BE2C (cell line): ENCODE measurements around the gene NINJ2.

Source experiments
- DNase-seq: peaks from one replicate; pipeline ENCODE4 v3.0.0-alpha.2; 2020
- H3K27me3 ChIP-seq: fragments of 250-450 bp; sonication (Bioruptor Pico); 2 replicates; pipeline ENCODE4 v1.5.1; 2020; ENCODE audit warnings: mild to moderate bottlenecking
- H3K36me3 ChIP-seq: fragments of 250-450 bp; sonication (Bioruptor Pico); 2 replicates; pipeline ENCODE4 v1.5.1; 2020; ENCODE audit warnings: mild to moderate bottlenecking
- H3K4me1 ChIP-seq: fragments of 250-450 bp; sonication (Bioruptor Pico); 2 replicates; pipeline ENCODE4 v1.5.1; 2020
- H3K4me3 ChIP-seq: 2 replicates; pipeline ENCODE4 v1.5.1; 2011; ENCODE audit warnings: low read depth, low read length
- H3K9me3 ChIP-seq: fragments of 250-450 bp; sonication (Bioruptor Pico); 2 replicates; pipeline ENCODE4 v1.5.1; 2020
- TF ChIP-seq, protein P1 (sequence below): IDR thresholded peaks from 2 replicates; pipeline ENCODE4 v1.5.1; 2012; ENCODE audit warnings: mild to moderate bottlenecking, low read depth, low read length

Gene NINJ2

DNA sequence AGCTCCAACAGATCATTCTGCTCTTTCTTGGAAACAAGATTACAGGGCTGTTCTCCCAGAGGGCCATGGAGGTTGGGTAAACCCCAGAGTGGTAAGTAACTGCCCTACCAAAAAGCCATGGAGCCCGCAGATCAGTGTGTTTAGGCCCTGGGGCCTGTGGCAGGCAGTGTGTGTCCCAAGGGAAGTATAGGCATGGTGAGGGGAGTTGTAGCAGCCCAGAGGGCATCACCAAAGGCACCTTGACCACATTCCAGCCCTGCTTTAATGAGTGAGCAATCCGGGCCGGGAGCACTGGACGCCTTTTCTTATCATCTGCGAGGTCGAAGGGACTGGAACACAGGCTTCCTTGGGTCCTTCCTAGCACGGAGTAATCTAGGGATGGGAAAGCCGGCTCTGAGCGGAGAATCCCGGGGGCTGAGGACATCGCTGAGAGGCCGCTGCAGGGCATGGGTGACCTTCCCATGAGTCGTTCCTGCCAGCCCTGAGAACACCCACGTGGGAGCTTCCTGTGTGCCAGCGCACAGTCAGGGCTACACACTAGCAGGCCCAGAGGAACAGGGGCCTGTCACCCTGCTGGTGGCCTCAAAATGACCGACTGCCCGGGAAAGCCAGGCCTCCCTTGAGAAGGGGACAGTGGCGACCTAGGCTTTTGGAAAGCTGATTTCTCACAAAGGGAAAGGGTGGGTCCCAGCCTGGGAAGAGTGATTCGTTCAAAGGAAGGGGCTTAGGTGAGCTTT is 91.3 kb downstream of the NINJ2 start:
- peaks cover 25% of the 10 kb centered on the region for H3K4me1 ChIP-seq
- H3K4me3 ChIP-seq, result no peak overlapping the region
- DNase-seq, result no peak
- no peaks in the 10 kb centered on the region for H3K36me3 ChIP-seq
- no peaks in the 10 kb centered on the region for H3K9me3 ChIP-seq
- no peaks in the 10 kb centered on the region for H3K27me3 ChIP-seq
- TF ChIP-seq, protein P1, sequence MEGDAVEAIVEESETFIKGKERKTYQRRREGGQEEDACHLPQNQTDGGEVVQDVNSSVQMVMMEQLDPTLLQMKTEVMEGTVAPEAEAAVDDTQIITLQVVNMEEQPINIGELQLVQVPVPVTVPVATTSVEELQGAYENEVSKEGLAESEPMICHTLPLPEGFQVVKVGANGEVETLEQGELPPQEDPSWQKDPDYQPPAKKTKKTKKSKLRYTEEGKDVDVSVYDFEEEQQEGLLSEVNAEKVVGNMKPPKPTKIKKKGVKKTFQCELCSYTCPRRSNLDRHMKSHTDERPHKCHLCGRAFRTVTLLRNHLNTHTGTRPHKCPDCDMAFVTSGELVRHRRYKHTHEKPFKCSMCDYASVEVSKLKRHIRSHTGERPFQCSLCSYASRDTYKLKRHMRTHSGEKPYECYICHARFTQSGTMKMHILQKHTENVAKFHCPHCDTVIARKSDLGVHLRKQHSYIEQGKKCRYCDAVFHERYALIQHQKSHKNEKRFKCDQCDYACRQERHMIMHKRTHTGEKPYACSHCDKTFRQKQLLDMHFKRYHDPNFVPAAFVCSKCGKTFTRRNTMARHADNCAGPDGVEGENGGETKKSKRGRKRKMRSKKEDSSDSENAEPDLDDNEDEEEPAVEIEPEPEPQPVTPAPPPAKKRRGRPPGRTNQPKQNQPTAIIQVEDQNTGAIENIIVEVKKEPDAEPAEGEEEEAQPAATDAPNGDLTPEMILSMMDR, result no peak

DNA sequence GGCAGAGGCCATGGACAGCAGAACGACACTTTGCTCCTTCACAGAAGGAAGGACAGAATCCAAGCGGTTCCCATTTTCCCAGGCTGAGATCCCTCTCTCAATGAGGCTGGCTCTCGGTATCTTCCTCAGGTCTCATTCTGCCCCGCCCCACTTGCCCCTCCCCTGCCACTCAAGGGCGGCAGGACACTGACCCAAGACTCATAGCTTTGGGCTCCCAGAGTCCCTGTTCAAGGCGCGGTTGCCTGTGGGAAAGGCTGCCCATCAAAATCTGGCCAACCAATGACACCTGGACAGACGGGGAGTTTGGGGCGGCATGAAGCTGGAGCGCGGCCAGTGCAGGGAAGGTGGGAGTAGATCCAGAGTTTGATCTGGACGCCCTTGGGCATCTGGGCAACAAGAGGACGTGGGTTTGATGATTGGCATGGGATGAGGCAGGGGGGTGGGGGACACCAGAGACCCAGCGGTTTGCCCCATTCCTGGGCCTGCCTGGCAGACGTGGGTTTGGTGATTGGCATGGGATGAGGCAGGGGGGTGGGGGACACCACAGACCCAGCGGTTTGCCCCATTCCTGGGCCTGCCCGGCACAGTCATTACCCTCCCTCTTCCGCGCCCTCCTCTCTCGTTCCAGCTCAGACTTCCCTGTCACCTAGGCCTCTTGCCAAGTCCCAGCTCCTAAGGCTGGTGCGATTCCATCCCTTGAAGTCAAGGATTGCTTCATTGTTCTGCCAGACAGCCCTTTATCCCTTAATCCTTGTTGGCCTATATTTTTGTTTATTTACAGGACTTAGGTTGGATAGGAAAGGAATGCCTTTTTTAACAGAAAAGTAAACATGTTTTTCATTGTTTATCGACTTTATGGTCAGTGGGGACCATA is 92.1 kb downstream of the NINJ2 start:
- peak overlapping the region; percentile 75 for H3K4me3 ChIP-seq
- no peaks in the 10 kb centered on the region for H3K36me3 ChIP-seq
- TF ChIP-seq, protein P1, result no peak
- H3K9me3 ChIP-seq, result no peaks in the 10 kb centered on the region
- H3K27me3 ChIP-seq, result no peaks in the 10 kb centered on the region
- no peak for DNase-seq
- peaks cover 22% of the 10 kb centered on the region for H3K4me1 ChIP-seq

DNA sequence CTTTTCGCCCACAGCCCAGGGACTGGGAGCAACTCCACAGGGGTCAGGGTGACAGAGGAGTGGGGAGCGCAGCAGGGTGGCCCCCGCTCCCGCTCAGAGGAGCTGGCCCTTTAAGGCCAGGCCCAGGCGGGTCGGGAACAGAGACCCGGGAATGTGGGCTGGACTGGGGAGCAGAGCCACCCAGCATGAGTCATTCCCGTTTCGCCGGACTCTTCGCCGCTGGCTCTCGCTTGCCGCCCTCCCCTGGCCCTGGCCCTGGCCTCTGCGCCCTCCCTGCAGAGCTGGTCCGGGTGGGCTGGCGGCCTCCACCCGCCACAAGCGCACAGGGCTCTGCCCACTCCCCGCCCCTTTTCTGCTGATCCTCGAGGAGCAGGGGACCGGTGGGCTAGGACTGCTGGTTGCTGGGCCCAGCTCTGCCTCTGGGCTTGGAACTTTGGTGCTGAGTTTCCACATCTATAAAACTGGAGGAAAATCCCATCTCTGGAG is 92.8 kb downstream of the NINJ2 start:
- peak overlapping the region; percentile 75 for H3K4me3 ChIP-seq

DNA sequence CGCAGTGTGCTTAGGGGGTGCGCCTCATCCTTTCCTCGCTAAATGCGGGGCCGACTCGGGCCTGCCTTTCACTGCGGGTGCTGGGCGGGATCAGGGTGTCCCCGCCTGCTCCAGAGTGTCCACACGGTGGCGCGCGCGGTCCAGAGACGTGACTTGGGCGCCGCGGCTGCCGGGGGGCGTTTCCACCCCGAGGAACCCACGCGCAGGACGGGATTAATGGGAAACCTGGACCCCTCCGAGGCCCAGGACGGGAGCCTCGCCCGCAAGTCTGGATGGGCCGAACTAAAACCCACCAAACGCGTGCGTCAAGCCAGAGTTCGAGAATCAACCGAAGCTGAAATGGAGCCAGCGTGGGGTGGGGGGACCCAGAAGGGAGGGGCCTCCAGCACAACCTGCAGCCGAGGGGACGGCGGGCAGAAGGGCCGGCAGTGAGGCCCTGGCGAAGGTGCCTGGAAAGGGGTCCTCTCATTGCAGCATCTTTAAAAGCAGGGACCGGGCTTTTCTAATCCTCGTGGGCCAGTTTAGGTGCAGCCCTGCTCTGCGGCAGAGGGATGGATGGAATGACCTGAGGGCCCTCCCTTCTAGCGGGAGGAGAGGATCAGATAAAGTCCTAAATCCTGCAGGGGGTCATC is 93.3 kb downstream of the NINJ2 start:
- peak; percentile 92 for DNase-seq
- no peaks in the 10 kb centered on the region for H3K9me3 ChIP-seq
- TF ChIP-seq, protein P1, result peak; percentile 82
- H3K4me1 ChIP-seq, result peaks cover 13% of the 10 kb centered on the region
- no peaks in the 10 kb centered on the region for H3K36me3 ChIP-seq
- peak overlapping the region; percentile 75 for H3K4me3 ChIP-seq
- no peaks in the 10 kb centered on the region for H3K27me3 ChIP-seq

More for the DNA sequence above, 92.8 kb downstream of the NINJ2 start:
- TF ChIP-seq, protein P1, result no peak
- no peaks in the 10 kb centered on the region for H3K27me3 ChIP-seq
- H3K9me3 ChIP-seq, result no peaks in the 10 kb centered on the region
- H3K36me3 ChIP-seq, result no peaks in the 10 kb centered on the region
- peak; percentile 68 for DNase-seq
- peaks cover 17% of the 10 kb centered on the region for H3K4me1 ChIP-seq

DNA sequence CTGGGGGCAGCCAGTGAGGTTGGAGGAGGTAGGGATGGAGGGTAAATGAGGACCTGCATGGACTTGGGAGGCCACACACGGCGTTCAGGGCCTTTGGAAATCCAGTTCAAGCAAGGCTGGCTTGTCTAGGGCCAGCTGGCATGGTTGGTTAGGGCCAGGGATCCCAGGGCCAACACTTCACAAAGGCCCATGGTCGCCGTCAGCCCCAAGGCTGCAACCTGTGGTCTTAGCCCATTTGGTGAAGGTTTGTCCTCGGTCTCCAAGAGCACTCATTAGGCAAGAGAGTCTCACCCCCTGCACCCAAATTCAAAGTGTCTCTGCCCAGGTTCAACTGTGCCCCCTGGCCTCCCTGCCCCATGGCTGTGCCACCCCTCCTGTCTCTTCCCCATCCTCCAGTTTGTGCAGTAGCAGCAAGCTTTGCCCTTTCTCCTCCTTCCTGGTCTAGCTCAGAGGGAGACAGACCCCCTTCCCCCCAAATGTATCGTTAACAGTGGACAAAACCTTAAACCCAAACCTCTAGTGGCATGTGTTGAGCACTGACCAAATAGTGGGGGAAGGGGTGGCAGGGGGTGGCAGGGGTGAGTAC is 94.1 kb downstream of the NINJ2 start:
- TF ChIP-seq, protein P1, result no peak
- DNase-seq, result no peak

More for the DNA sequence above, 94.1 kb downstream of the NINJ2 start:
- Histone ChIP-seq H3K27me3 (no peaks in the 10 kb centered on the region), H3K9me3 (no peaks in the 10 kb centered on the region), H3K4me3 (no peak overlapping the region; the same call in none of the 2 replicates), H3K4me1 (peaks cover 13% of the 10 kb centered on the region), H3K36me3 (no peaks in the 10 kb centered on the region)
